ENCODE data around the gene ACSBG1.

Gene ACSBG1

DNA sequence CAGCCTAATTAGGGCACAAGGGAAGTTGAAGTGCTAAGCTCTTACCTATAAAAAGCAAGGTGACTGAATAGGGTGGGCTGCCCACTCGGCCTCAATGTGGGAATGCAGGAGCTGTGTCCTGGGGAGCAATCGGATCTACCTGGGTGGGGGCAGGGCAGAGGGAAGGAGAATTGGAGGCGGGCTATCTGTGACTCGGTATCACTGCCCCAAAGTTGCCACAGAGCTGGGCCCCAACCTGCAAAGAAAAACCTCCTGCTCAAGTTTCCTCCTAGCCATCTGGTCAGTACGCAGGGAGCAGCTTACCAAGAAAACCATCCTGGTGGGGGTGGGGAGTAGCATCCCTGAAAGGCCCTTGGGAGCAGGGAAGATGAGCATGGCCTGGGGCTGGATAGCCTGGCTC is 113.8 kb downstream of the ACSBG1 start:
- H3K4me3 ChIP-seq (ENCODE audit: low read length) = no peak overlapping the region
- TF ChIP-seq, protein P1, sequence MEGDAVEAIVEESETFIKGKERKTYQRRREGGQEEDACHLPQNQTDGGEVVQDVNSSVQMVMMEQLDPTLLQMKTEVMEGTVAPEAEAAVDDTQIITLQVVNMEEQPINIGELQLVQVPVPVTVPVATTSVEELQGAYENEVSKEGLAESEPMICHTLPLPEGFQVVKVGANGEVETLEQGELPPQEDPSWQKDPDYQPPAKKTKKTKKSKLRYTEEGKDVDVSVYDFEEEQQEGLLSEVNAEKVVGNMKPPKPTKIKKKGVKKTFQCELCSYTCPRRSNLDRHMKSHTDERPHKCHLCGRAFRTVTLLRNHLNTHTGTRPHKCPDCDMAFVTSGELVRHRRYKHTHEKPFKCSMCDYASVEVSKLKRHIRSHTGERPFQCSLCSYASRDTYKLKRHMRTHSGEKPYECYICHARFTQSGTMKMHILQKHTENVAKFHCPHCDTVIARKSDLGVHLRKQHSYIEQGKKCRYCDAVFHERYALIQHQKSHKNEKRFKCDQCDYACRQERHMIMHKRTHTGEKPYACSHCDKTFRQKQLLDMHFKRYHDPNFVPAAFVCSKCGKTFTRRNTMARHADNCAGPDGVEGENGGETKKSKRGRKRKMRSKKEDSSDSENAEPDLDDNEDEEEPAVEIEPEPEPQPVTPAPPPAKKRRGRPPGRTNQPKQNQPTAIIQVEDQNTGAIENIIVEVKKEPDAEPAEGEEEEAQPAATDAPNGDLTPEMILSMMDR (IDR thresholded peaks at IDR 0.05; ENCODE audit: insufficient read depth, low read depth, low read length, missing control alignments) = no peak
- no peak for DNase-seq (ENCODE audit: low read depth)
